Transverse colon (tissue), 4 donors: Measurements from ENCODE around the gene SLC22A6. TPM values are rescaled to one million over a fixed set of nuclear protein-coding genes. Genes with fewer than 3 reads are reported as not detected.

Source experiments
- DNase-seq: peaks from one replicate; pipeline ENCODE4 v3.0.0-alpha.2; 2019
- H3K27ac ChIP-seq, 4 donors: fragments of 200-600 bp; sonication (generic); 2 replicates each; pipeline ENCODE4 v1.5.1; 2016 to 2018; ENCODE audit warnings: inconsistent platforms in 4 of 4
- H3K27me3 ChIP-seq: fragments of 200-600 bp; sonication (generic); 2 replicates; pipeline ENCODE4 v1.5.1; 2017; ENCODE audit warnings: inconsistent platforms
- H3K36me3 ChIP-seq, 4 donors: fragments of 200-600 bp; sonication (generic); 2 replicates each; pipeline ENCODE4 v1.5.1; 2017 to 2019; ENCODE audit warnings: inconsistent platforms in 4 of 4
- H3K4me1 ChIP-seq, 4 donors: fragments of 200-600 bp; sonication (generic); 2 replicates each; pipeline ENCODE4 v1.5.1; 2017 to 2020; ENCODE audit warnings: inconsistent platforms in 4 of 4
- H3K4me3 ChIP-seq, 4 donors: fragments of 200-600 bp; sonication (generic); 1 replicate in 1 of 4; 2 replicates in 3 of 4; pipeline versions ENCODE4 v1.5.1 to v1.6.1; 2017 to 2019; ENCODE audit warnings: inconsistent platforms in 4 of 4
- H3K9me3 ChIP-seq, 2 donors: fragments of 200-600 bp; sonication (generic); 2 replicates each; pipeline ENCODE4 v1.5.1; 2017 to 2019; ENCODE audit warnings: inconsistent platforms in 2 of 2
- EP300 ChIP-seq: sonication (generic); formaldehyde crosslinking; IDR thresholded peaks from one replicate; pipeline ENCODE4 v1.6.1; 2017; ENCODE audit warnings: antibody characterized with exemption, low read depth
- POLR2A ChIP-seq: fragments of 450-650 bp; IDR thresholded peaks from one replicate; pipeline ENCODE4 v1.6.1; 2016; ENCODE audit warnings: antibody characterized with exemption, mild to moderate bottlenecking, moderate library complexity
- POLR2AphosphoS5 ChIP-seq, 3 donors: sonication (generic); formaldehyde crosslinking; IDR thresholded peaks; one replicate each; pipeline ENCODE4 v1.6.1; 2016; ENCODE audit warnings: antibody characterized with exemption in 3 of 3
- WGBS, 2 donors: methylation state at CpG; one replicate each; pipeline ENCODE4 v1.1.5; 2018; ENCODE audit warnings: low coverage in 1 of 2; 5-methylcytosine and 5-hydroxymethylcytosine counted together
- in situ Hi-C, 4 donors: fragments of 200-750 bp; cut with MboI; loops; one replicate each; pipeline versions ENCODE4 v1.15.0 to v1.15.1; 2017; ENCODE audit warnings: low sequenced_read_pairs in 3 of 4, low pct_ligation_motif_present in 1 of 4, low pct_unique_long_range_greater_than_20kb in 1 of 4
- intact Hi-C: fragments of 100-400 bp; cut with DNase I; formaldehyde crosslinking; loops from one replicate; pipeline ENCODE4 v1.15.1; 2023; ENCODE audit warnings: low total_unique reads
- small RNA-seq, 4 donors: library from RNA; depleted of rRNA; stranded (forward); fragments of <200 nt; gene quantifications; one replicate each; pipeline ENCODE3, GENCODE V24; 2016
- total RNA-seq, 4 donors: library from RNA; depleted of rRNA; stranded (reverse); fragments of >200 nt; gene quantifications; one replicate each; pipeline ENCODE4 v1.1.0, GENCODE V29; 2016
- TF ChIP-seq, protein P1 (sequence below), 5 experiments: fragments of 200-600 bp in 3 of 5; fragments of 450-650 bp in 2 of 5; sonication (generic) in 3 of 5; IDR thresholded peaks; 1 replicate in 2 of 5; 2 replicates in 3 of 5; pipeline ENCODE4 v1.5.1; 2016 to 2017; ENCODE audit warnings: antibody characterized with exemption in 5 of 5, inconsistent platforms in 3 of 5, mild to moderate bottlenecking in 2 of 5, moderate library complexity in 1 of 5

Gene SLC22A6
- total RNA-seq, 4 donors from 2014 or later = not detected

DNA sequence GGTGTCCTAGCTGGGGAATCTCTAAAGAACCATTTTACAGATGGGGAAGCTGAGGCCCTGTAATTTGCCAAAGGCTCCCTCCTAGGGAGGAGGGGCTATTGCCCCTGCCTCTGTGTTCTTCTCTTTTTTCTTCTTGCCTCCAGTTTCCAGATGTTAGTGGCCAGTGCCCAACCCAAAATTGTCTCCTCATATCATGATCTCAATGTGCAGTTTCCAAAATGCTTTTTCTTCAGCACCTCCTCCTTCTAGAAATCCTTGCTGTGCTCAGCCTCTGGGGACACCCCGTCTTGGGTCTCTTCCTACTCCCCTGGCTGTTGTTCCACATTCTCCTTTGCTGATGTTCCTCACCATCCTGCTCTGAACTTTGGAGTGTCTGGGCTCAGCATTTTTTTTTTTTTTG is 54.1 kb downstream of the SLC22A6 start:
- Histone ChIP-seq H3K27ac (no peak overlapping the region), H3K4me3 (no peak overlapping the region), H3K9me3 (no peaks in the 10 kb centered on the region), H3K4me1 (peaks cover 0 to 13% (median 10%) of the 10 kb centered on the region in 4 donors), H3K36me3 (no peaks in the 10 kb centered on the region), H3K27me3 (peaks cover 42% of the 10 kb centered on the region)
- WGBS, 2 donors = 43 to 56% methylated on average over 1 of the region's 1 CpG
- TF ChIP-seq, protein P1, sequence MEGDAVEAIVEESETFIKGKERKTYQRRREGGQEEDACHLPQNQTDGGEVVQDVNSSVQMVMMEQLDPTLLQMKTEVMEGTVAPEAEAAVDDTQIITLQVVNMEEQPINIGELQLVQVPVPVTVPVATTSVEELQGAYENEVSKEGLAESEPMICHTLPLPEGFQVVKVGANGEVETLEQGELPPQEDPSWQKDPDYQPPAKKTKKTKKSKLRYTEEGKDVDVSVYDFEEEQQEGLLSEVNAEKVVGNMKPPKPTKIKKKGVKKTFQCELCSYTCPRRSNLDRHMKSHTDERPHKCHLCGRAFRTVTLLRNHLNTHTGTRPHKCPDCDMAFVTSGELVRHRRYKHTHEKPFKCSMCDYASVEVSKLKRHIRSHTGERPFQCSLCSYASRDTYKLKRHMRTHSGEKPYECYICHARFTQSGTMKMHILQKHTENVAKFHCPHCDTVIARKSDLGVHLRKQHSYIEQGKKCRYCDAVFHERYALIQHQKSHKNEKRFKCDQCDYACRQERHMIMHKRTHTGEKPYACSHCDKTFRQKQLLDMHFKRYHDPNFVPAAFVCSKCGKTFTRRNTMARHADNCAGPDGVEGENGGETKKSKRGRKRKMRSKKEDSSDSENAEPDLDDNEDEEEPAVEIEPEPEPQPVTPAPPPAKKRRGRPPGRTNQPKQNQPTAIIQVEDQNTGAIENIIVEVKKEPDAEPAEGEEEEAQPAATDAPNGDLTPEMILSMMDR (IDR thresholded peaks at IDR 0.05) = no peak
- TF ChIP-seq POLR2AphosphoS5 (IDR thresholded peaks at IDR 0.05) (no peak), POLR2A (no peak), EP300 (no peak)
- intact Hi-C loops = no loop called here
- in situ Hi-C loops = no loop called here
- DNase-seq = no peak

DNA sequence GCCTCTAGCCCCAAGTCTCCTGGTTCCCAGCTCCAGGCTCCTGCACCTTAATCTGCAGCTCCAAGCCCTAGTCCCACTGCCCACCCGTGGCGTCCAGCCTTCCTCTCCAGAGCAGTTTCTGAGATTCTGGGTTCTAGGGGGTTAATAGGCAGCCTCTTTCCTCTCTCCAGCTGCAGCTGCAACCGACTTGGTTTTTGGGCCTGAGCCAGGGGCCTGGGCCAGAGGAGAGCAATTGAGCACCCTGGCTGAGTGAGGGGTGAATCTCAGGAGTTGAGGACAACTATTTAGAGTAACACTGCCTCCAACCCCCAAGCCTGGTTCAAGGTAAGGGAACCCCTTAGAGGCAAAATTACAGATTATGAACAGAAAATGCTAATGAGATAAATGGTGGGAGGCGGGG is 54.6 kb downstream of the SLC22A6 start:
- no peak for DNase-seq
- WGBS, 2 donors = 71 to 76% methylated on average over 1 to 3 of the region's 4 CpGs
- H3K36me3 ChIP-seq = no peaks in the 10 kb centered on the region
- H3K27me3 ChIP-seq = peaks cover 47% of the 10 kb centered on the region
- TF ChIP-seq, protein P1 (IDR thresholded peaks at IDR 0.05) = no peak
- TF ChIP-seq POLR2A (no peak), POLR2AphosphoS5 (IDR thresholded peaks at IDR 0.05) (no peak), EP300 (no peak)
- H3K9me3 ChIP-seq = no peaks in the 10 kb centered on the region
- H3K4me1 ChIP-seq = peaks cover 0 to 17% (median 12%) of the 10 kb centered on the region in 4 donors
- intact Hi-C loops (no loop called here), in situ Hi-C loops (no loop called here)
- no peak overlapping the region for H3K27ac ChIP-seq
- H3K4me3 ChIP-seq = no peak overlapping the region

DNA sequence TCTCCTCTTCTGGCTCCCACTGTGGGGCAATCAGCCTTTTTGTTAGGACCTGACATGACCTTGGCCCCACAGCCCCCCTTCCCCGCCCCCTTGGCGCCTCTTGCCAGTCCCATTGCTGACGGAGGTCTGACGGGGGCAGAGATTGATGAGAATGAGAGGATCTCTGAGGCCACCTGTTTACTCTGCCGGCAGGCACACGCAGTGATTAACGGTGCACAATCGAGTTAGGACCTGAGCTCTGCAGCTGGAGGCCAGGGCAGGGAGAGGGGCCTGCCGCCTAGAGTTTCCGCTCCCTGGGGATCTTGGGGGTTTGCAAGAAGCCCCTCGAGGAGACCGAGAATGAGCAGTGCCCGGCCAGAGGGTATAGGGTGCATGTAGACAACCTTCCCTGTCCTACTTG is 56.8 kb downstream of the SLC22A6 start:
- no peaks in the 10 kb centered on the region for H3K36me3 ChIP-seq
- H3K4me1 ChIP-seq = peaks cover 5 to 28% (median 22%) of the 10 kb centered on the region in 4 donors
- no peak overlapping the region for H3K27ac ChIP-seq
- no peak for DNase-seq
- H3K27me3 ChIP-seq = peaks cover 69% of the 10 kb centered on the region
- H3K9me3 ChIP-seq = no peaks in the 10 kb centered on the region
- TF ChIP-seq, protein P1 (IDR thresholded peaks at IDR 0.05) = no peak
- TF ChIP-seq POLR2A (no peak), EP300 (no peak), POLR2AphosphoS5 (IDR thresholded peaks at IDR 0.05) (no peak)
- WGBS, 2 donors = 40 to 59% methylated on average over 2 to 13 of the region's 13 CpGs
- intact Hi-C loops = no loop called here
- in situ Hi-C loops = no loop called here
- H3K4me3 ChIP-seq = no peak overlapping the region

DNA sequence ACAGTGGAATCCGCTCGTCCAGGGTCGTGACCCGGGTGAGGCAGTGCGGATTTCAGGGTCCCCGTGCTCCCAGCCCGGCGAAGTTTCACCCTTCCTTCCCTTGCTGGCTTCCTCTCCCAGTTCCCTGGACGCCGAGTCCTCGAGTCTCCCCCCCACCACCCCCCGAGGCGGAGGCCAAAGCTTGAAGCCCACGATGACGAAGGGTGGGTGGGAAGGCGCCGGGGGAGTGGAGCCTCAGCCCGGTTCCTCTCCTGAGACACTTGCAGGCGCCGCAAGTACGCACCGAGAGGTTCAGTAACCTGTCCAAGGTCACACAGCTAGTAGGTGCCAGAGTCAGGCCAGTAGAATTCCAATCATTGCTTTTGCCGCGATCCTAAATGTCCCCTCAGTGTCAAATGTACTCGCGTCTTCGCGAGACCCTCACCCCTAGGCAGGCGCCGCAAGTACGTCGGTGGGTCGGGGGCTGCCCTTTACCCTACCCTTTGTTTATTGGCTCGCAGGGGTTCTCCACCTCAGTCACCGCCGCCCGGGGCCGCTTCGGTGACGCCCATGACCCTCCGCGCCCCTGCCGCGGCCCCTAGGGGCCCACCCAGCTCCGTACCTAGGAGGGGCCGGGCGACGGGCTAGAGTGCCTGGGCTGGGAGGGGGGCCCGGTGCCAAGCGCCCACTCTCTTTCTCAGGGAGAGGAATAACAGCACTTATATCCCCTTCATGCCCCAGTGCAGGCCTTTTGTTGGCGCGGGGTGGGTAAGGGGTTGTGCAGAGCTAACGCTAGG is 57.9 kb downstream of the SLC22A6 start:
- Histone ChIP-seq H3K27ac (no peak overlapping the region), H3K4me1 (peaks cover 5 to 28% (median 23%) of the 10 kb centered on the region in 4 donors), H3K36me3 (no peaks in the 10 kb centered on the region), H3K4me3 (peak overlapping the region in 1 of 4 donors; percentile 46), H3K27me3 (peaks cover 80% of the 10 kb centered on the region), H3K9me3 (no peaks in the 10 kb centered on the region)
- DNase-seq = no peak
- WGBS, 2 donors = 21% methylated on average over 36 of the region's 53 CpGs; no CpG with 5 or more reads in 1 of the 2 donors
- TF ChIP-seq, protein P1 (IDR thresholded peaks at IDR 0.05) = no peak
- TF ChIP-seq POLR2A (no peak), POLR2AphosphoS5 (IDR thresholded peaks at IDR 0.05) (no peak), EP300 (no peak)
- in situ Hi-C loops (no loop called here), intact Hi-C loops (no loop called here)

Small RNA genes lying within 50 kb of the gene (small RNA-seq; reads per million reads assigned to genes)
- 0 reads per million in 4 donors for gene RN7SL259P

Other genes starting within 250 kb of the SLC22A6 start
- gene ZBTB3, start 230.8 kb downstream of the SLC22A6 start, total RNA-seq = 10 to 100 TPM in 3 of 4 donors, 1 to 10 TPM in 1; 8.4 to 20.9 (median 14.0) TPM
- 10 to 100 TPM in 2 of 4 donors, 1 to 10 TPM in 2; 1.2 to 28.5 (median 14.1) TPM for gene POLR2G, start 223.4 kb downstream of the SLC22A6 start, total RNA-seq
- gene TAF6L, start 213.6 kb downstream of the SLC22A6 start, total RNA-seq = 100 to 1,000 TPM in 1 of 4 donors, 10 to 100 TPM in 3; 18.9 to 234 (median 22.8) TPM
- 100 to 1,000 TPM in 2 of 4 donors, 10 to 100 TPM in 2; 65.9 to 112 (median 89.8) TPM for gene TMEM179B, start 197.6 kb downstream of the SLC22A6 start, total RNA-seq
- 10 to 100 TPM; 10.1 to 42.1 (median 29.6) TPM for gene TMEM223, start 193.0 kb downstream of the SLC22A6 start, total RNA-seq
- gene NXF1, start 179.5 kb downstream of the SLC22A6 start, total RNA-seq = 100 to 1,000 TPM in 1 of 4 donors, 10 to 100 TPM in 3; 38.2 to 134 (median 60.0) TPM
- gene STX5, start 152.9 kb downstream of the SLC22A6 start, total RNA-seq = 10 to 100 TPM; 15.3 to 62.5 (median 30.2) TPM
- gene TEX54, start 152.1 kb downstream of the SLC22A6 start, total RNA-seq = not detected
- 10 to 100 TPM; 25.3 to 37.8 (median 27.6) TPM for gene WDR74, start 145.4 kb downstream of the SLC22A6 start, total RNA-seq
- gene SLC3A2, start 104.1 kb downstream of the SLC22A6 start, total RNA-seq = 100 to 1,000 TPM in 3 of 4 donors, 10 to 100 TPM in 1; 32.4 to 163 (median 129) TPM
- under 1 TPM in 2 of 4 donors, not detected in 2; 0.32 to 0.41 TPM for gene CHRM1, start 63.6 kb downstream of the SLC22A6 start, total RNA-seq
- not detected for gene SLC22A8, start 30.9 kb upstream of the SLC22A6 start, total RNA-seq
- gene SLC22A24, start 159.3 kb upstream of the SLC22A6 start, total RNA-seq = not detected